Mononuclear cell (primary cell): ENCODE results near the gene TEAD2. TPM values are rescaled to one million over a fixed set of nuclear protein-coding genes. Genes with fewer than 3 reads are reported as not detected.
A peak's percentile ranks its signal among the peaks of the same experiment; 100 is the strongest.

Experiments used
- H3K27me3 ChIP-seq: 2 replicates; pipeline ENCODE4 v1.6.0; 2011; ENCODE audit warnings: low read length, control low read depth; ENCODE audit not compliant: insufficient read depth
- H3K4me1 ChIP-seq: 2 replicates; pipeline ENCODE4 v1.5.1; 2011; ENCODE audit warnings: mild to moderate bottlenecking, low read length, control low read depth; ENCODE audit not compliant: insufficient read depth
- H3K4me3 ChIP-seq: 2 replicates; pipeline ENCODE4 v1.5.1; 2011; ENCODE audit warnings: mild to moderate bottlenecking, low read length, moderate library complexity
- H3K9me3 ChIP-seq: 2 replicates; pipeline ENCODE4 v1.5.1; 2011; ENCODE audit warnings: low read depth, mild to moderate bottlenecking, control low read depth, low read length
- total RNA-seq: library from RNA; depleted of rRNA; stranded (reverse); fragments of >200 nt; gene quantifications from one replicate; pipeline ENCODE4 v1.2.3, GENCODE V29; 2012

Gene TEAD2
- total RNA-seq, 1 donor = 0.10 TPM

GRCh38 chr19:49343123-49343522 lies 19.1 kb downstream of the TEAD2 start:
- H3K9me3 ChIP-seq = no peaks in the 10 kb centered on the region
- H3K4me3 ChIP-seq = no peak overlapping the region
- no peaks in the 10 kb centered on the region for H3K27me3 ChIP-seq
- H3K4me1 ChIP-seq = peaks cover 23% of the 10 kb centered on the region

GRCh38 chr19:49342291-49342721 lies 19.9 kb downstream of the TEAD2 start:
- Histone ChIP-seq H3K27me3 (no peaks in the 10 kb centered on the region), H3K9me3 (no peaks in the 10 kb centered on the region), H3K4me3 (no peak overlapping the region), H3K4me1 (peaks cover 31% of the 10 kb centered on the region)

DNA sequence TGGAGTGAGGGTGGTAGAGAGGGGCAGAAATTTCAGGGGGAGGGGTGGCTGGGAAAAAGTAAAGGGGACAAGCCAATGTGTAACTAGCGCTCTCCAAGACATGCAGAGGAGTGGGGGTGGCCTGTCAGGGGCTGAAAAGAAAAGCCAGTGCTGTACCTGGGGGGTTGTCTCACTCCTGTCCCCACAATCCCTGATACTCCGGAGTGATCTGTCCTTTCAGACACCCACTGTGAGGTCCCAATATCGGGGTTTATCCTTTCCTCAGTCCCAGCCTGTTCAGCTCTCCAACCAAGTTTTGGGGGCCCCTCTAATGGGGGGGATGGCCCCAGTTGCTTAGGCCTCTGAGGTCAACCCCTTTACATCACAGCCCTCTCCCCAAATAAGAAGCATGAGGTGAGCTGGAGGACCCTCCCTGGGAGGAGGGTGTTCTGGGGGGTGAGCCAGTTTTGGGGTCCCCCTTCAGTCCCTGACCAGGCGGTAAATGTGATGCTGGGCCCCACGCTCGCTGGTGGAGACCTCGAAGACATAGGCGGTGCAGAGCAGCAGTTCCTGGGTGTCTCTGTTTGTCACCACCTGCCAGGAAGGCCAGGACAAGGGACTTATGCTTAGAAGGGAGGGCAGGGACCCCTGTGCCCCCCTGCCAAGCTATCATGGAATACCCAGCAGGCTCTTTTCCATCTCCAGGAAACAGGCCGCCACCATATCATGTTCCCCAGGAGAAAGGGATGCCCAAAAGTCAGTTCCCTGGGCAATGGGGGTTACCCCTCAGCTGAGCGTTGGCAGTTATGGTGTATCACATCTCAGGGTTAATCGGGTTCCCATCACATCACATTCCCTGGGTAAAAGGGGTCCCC lies 21.1 kb downstream of the TEAD2 start:
- Histone ChIP-seq H3K9me3 (no peaks in the 10 kb centered on the region), H3K4me3 (no peak overlapping the region), H3K4me1 (peaks cover 43% of the 10 kb centered on the region), H3K27me3 (no peaks in the 10 kb centered on the region)

GRCh38 chr19:49340069-49340864 lies 21.9 kb downstream of the TEAD2 start:
- Histone ChIP-seq H3K27me3 (no peaks in the 10 kb centered on the region), H3K4me3 (no peak overlapping the region), H3K9me3 (no peaks in the 10 kb centered on the region), H3K4me1 (peaks cover 46% of the 10 kb centered on the region)

- H3K9me3 ChIP-seq = no peaks in the 10 kb centered on the region
- H3K4me3 ChIP-seq = no peak overlapping the region
- no peaks in the 10 kb centered on the region for H3K27me3 ChIP-seq
- peaks cover 53% of the 10 kb centered on the region for H3K4me1 ChIP-seq
Observed at GRCh38 chr19:49339301-49340068, 22.7 kb downstream of the TEAD2 start.

- no peak overlapping the region for H3K4me3 ChIP-seq
- no peaks in the 10 kb centered on the region for H3K9me3 ChIP-seq
- H3K4me1 ChIP-seq = peaks cover 60% of the 10 kb centered on the region
- no peaks in the 10 kb centered on the region for H3K27me3 ChIP-seq
Observed at GRCh38 chr19:49338691-49339300, 23.4 kb downstream of the TEAD2 start.

- no peaks in the 10 kb centered on the region for H3K27me3 ChIP-seq
- H3K9me3 ChIP-seq = no peaks in the 10 kb centered on the region
- H3K4me1 ChIP-seq = peaks cover 67% of the 10 kb centered on the region
- no peak overlapping the region for H3K4me3 ChIP-seq
Observed at GRCh38 chr19:49338023-49338677, 24.1 kb downstream of the TEAD2 start.

DNA sequence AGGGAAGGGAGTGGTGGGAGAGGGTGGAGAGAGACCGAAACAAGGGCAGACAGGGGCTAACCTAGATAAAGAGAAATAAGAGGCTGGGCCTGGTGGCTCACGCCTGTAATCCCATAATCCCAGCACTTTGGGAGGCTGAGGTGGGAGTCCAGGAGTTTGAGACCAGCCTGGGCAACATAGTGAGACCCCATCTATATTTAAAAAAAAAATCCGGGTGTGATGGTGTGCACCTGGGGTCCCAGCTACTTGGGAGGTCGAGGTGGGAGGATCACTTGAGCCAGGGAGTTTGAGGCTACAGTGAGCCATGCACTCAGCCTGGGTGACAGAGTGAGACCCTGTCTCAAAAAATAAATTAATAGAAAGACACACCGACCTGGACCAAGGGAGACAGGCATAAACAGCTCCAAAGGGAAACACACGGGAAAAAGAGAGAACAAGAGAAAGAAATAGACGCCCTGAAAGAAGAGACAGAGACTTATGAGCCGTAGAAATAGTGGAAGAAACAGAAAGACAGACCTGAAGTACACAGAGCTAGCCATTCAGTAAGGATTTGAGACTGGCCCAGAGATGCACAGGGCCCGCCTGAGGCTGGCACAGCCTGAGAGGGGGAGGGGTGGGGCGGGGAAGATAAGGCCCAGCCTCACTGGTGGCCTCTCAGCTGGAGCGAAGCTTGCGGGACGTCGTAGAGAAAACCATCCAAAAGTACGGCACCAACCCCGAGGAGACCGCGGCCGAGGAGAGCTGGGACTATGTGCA lies 24.8 kb downstream of the TEAD2 start:
- Histone ChIP-seq H3K27me3 (no peaks in the 10 kb centered on the region), H3K4me1 (peaks cover 74% of the 10 kb centered on the region), H3K4me3 (peak overlapping the region; percentile 90), H3K9me3 (no peaks in the 10 kb centered on the region)

DNA sequence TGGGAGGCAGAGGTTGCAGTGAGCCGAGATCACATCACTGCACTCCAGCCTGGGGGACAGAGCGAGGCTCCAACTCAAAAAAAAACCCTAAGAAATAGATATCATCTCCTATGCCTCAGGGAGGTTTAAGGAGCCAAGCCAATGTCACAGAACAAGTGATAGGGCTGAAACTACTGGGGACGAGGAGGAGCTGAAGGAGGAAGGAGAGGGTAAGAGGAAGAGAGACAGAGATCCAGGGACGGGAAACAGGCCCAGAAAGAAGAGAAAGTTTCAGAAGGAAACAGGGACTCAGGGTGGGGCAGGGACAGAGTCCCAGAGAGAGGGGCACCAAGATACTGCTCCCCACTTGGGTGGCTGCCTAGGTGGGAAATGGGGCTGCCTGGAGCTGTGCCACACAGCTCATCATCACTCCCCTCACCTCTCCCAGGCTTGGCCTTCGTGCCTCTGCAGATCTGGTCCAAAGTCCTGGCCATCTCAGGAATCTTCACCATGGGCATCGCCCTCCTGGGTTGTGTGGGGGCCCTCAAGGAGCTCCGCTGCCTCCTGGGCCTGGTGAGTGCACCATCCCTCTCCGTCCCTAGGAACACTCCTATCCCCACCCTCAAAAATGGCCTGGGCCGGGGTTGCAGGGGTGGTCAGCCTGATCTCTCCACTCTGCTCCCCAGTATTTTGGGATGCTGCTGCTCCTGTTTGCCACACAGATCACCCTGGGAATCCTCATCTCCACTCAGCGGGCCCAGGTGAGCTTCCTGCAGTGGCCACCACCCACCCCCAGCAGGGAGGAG lies 25.5 kb downstream of the TEAD2 start:
- no peaks in the 10 kb centered on the region for H3K9me3 ChIP-seq
- H3K4me1 ChIP-seq = peaks cover 81% of the 10 kb centered on the region
- no peaks in the 10 kb centered on the region for H3K27me3 ChIP-seq
- peak overlapping the region; percentile 90 for H3K4me3 ChIP-seq

DNA sequence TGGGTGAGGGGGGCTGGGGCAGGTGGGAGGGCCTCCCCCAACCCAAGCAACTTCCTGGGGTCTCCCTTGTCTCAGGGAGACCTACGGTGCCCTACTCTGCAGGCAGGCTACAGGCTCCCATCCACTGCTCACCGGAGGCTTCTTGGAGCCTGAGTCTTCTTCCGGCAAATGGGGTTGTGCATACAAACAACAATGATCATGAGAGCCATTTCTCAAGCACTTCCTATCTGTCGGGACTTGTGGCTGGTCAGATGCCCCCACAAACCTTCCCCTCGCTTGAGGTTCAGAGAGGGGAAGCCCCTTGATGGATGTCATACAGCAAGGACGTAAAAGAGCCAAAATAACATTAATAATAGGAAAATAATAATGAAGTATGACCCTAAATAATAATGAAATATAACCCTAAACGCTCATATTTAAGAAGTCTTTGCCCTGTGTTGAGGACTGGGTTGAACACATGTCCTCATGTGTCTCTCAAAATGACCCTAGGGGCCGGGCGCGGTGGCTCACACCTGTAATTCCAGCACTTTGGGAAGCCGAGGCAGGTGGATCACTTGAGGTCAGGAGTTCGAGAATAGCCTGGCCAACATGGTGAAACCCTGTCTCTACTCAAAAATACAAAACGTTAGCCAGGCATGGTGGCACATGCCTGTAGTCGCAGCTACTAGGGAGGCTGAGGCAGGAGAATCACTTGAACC lies 26.3 kb downstream of the TEAD2 start:
- peaks cover 87% of the 10 kb centered on the region for H3K4me1 ChIP-seq
- peak overlapping the region; percentile 90 for H3K4me3 ChIP-seq
- H3K27me3 ChIP-seq = no peaks in the 10 kb centered on the region
- no peaks in the 10 kb centered on the region for H3K9me3 ChIP-seq

GRCh38 chr19:49335071-49335783 lies 27.0 kb downstream of the TEAD2 start, which contains the start of gene CD37:
CD37 (plus strand) TSS chr19:49335406; CDS start chr19:49335541, 135 bp downstream.
- Histone ChIP-seq H3K4me3 (peak within 1 kb of the TSS; percentile 90), H3K27me3 (no peaks in the 10 kb centered on the region), H3K9me3 (no peaks in the 10 kb centered on the region), H3K4me1 (peaks cover 81% of the 10 kb centered on the region)

DNA sequence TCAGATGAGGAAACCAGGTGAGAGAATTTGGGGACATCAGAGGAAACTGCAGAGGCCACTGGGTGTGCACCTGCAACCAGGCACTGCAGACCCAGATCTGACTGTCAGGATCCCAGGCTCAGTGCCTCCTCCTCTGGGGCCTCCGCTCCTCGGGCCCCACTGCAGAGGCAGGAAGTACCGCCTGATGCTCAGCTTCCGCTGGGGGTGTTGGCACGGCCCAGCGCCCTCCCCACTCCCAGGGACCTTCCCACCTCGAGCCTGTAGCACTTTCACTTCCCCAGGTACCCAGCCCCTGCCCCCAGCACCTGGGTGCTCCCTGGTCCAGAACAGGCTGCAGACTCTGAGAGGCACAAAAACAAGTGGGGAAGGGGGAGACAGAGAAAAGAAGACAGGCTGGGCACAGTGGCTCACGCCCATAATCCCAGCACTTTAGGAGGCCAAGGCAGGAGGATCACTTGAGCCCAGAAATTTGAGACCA lies 28.4 kb downstream of the TEAD2 start:
- peaks cover 76% of the 10 kb centered on the region for H3K4me1 ChIP-seq
- H3K27me3 ChIP-seq = no peaks in the 10 kb centered on the region
- H3K4me3 ChIP-seq = no peak overlapping the region
- H3K9me3 ChIP-seq = no peaks in the 10 kb centered on the region
